WERI-Rb-1 (cell line): Measurements from ENCODE around the gene KLHL11.
"Not testable (repeated sequence)": the region's sequence is repeated elsewhere in the genome, so short reads cannot be mapped to it uniquely, and the experiment has no call there.

Experiments used
- DNase-seq: peaks from one replicate; pipeline ENCODE4 v3.0.0-alpha.2; 2020
- H3K27ac ChIP-seq: fragments of 250-450 bp; sonication (Bioruptor Pico); 2 replicates; pipeline ENCODE4 v1.5.1; 2020; ENCODE audit warnings: mild to moderate bottlenecking, moderate library complexity
- H3K27me3 ChIP-seq: fragments of 250-450 bp; sonication (Bioruptor Pico); 2 replicates; pipeline ENCODE4 v1.5.1; 2021; ENCODE audit warnings: mild to moderate bottlenecking, low read depth, moderate library complexity; ENCODE audit not compliant: insufficient read depth, severe bottlenecking
- H3K36me3 ChIP-seq: fragments of 250-450 bp; sonication (Bioruptor Pico); 2 replicates; pipeline ENCODE4 v1.5.1; 2020; ENCODE audit warnings: mild to moderate bottlenecking, moderate library complexity
- H3K4me3 ChIP-seq: 2 replicates; pipeline ENCODE4 v1.5.1; 2011; ENCODE audit warnings: low read depth, mild to moderate bottlenecking, control low read depth, low read length
- H3K9me3 ChIP-seq: fragments of 250-450 bp; sonication (Bioruptor Pico); 2 replicates; pipeline ENCODE4 v1.5.1; 2021; ENCODE audit warnings: mild to moderate bottlenecking, moderate library complexity; ENCODE audit not compliant: severe bottlenecking
- CTCF ChIP-seq: IDR thresholded peaks from 2 replicates; pipeline ENCODE4 v1.5.1; 2011; ENCODE audit warnings: low read depth, mild to moderate bottlenecking, control low read depth, inconsistent platforms, low read length

KLHL11 gene

DNA sequence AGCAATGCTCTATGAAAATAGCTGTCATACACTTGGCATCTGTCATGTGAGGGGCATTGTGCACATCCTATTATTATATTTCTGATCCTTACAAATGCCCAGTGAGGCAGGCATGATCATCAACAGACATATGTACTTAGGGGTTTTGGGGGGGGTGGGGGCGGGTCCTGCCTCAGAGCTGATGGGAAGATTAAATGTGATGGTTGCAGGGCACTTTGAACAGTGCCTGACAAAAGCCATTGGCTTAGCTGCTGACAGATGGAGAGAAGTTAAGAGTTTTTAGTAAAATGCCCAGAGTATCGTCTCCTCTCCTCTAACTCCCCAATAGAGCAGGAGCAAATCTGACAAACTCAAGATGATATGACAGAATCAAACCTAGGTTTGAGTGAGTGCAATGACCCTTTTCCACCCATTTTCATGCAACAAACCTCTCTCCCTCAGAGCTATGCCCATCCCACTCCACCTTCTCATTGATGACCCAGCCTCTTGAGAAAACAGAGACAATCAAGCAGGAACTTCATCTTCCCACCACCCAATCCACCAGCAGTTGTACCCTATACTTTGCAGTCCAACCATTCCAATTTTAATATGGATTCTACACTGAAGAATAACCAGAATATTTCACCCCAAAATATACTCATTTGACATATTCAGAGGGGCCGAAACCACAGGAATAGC lies 4.8 kb downstream of the KLHL11 start:
- Histone ChIP-seq H3K27me3 (no peaks in the 10 kb centered on the region), H3K27ac (peak overlapping the region; percentile 55), H3K4me3 (no peak overlapping the region), H3K36me3 (peaks cover 14% of the 10 kb centered on the region), H3K9me3 (no peaks in the 10 kb centered on the region)
- TF ChIP-seq CTCF = no peak
- DNase-seq = peak; percentile 58

DNA sequence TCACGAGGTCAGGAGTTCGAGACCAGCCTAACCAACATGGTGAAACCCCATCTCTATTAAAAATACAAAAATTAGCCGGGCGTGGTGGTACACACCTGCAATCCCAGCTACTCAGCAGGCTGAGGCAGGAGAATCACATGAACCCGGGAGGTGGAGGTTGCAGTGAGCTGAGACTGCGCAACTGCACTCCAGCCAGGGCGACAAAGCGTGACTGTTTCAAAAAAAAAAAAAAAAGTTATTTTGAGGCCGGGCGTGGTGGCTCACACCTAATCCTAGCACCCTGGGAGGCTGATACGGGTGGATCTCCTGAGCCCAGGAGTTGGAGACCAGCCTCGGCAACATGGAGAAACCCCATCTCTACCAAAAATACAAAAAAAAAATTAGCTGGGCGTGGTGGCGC lies 13.8 kb downstream of the KLHL11 start:
- H3K36me3 ChIP-seq = peaks cover 67% of the 10 kb centered on the region
- not testable (repeated sequence) for DNase-seq, H3K27ac ChIP-seq, H3K9me3 ChIP-seq, H3K27me3 ChIP-seq, H3K4me3 ChIP-seq

GRCh38 chr17:41849251-41849990 lies 15.8 kb downstream of the KLHL11 start:
- no peak overlapping the region for H3K27ac ChIP-seq
- no peaks in the 10 kb centered on the region for H3K9me3 ChIP-seq
- no peak for TF ChIP-seq CTCF
- DNase-seq = no peak
- H3K36me3 ChIP-seq = peaks cover 56% of the 10 kb centered on the region
- no peaks in the 10 kb centered on the region for H3K27me3 ChIP-seq
- H3K4me3 ChIP-seq = no peak overlapping the region

DNA sequence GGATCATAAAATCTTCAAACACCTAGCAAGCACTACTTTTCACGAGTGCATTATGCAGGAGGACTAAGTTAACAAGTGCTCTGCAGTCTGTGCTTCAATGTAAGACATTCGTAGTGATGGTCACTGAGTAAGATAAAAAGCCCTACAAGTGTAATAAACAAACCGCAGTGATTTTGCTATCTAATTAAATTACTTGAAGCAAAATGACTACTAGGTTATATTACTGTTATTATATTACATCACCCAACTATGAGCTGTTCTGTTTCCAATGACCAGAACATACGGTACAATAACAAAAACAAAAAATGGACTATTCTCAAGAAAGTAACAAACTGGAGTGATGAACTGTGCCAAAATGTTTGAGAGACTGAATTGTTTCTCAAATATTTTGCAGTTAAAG lies 16.4 kb downstream of the KLHL11 start:
- H3K27ac ChIP-seq = no peak overlapping the region
- TF ChIP-seq CTCF = no peak

GRCh38 chr17:41844971-41845370 lies 20.3 kb downstream of the KLHL11 start:
- no peak for TF ChIP-seq CTCF

More for the DNA sequence above, 16.4 kb downstream of the KLHL11 start:
- Histone ChIP-seq H3K36me3 (peaks cover 50% of the 10 kb centered on the region), H3K4me3 (no peak overlapping the region), H3K27me3 (no peaks in the 10 kb centered on the region), H3K9me3 (no peaks in the 10 kb centered on the region)
- no peak for DNase-seq

GRCh38 chr17:41840781-41841180 lies 24.4 kb downstream of the KLHL11 start:
- H3K9me3 ChIP-seq, H3K36me3 ChIP-seq, DNase-seq, H3K27me3 ChIP-seq, H3K4me3 ChIP-seq, H3K27ac ChIP-seq: not testable (repeated sequence)

More at GRCh38 chr17:41844971-41845370, 20.3 kb downstream of the KLHL11 start:
- H3K36me3 ChIP-seq = peaks cover 17% of the 10 kb centered on the region
- no peak overlapping the region for H3K4me3 ChIP-seq
- H3K27ac ChIP-seq = no peak overlapping the region
- DNase-seq = no peak
- H3K27me3 ChIP-seq = no peaks in the 10 kb centered on the region
- no peaks in the 10 kb centered on the region for H3K9me3 ChIP-seq

GRCh38 chr17:41839448-41839847 lies 25.8 kb downstream of the KLHL11 start:
- not testable (repeated sequence) for DNase-seq, H3K27ac ChIP-seq, H3K4me3 ChIP-seq, H3K9me3 ChIP-seq, H3K27me3 ChIP-seq
- peaks cover 10% of the 10 kb centered on the region for H3K36me3 ChIP-seq
